Endodermal cell (in vitro differentiated cells): Measurements from ENCODE around the gene PRR36. TPM values are rescaled to one million over a fixed set of nuclear protein-coding genes. Genes with fewer than 3 reads are reported as not detected.

Source experiments
- DNase-seq: peaks from one replicate; pipeline ENCODE4 v3.0.0-alpha.2; 2017
- H3K27ac ChIP-seq: 2 replicates; pipeline ENCODE4 v1.5.1; 2013; ENCODE audit warnings: mild to moderate bottlenecking, low read depth, low read length, moderate library complexity
- H3K27me3 ChIP-seq: 2 replicates; pipeline ENCODE4 v1.6.1; 2013; ENCODE audit warnings: mild to moderate bottlenecking, low read length, moderate library complexity; ENCODE audit not compliant: insufficient read depth, control insufficient read depth, poor library complexity, severe bottlenecking
- H3K36me3 ChIP-seq: 2 replicates; pipeline ENCODE4 v1.7.0; 2013; ENCODE audit warnings: mild to moderate bottlenecking, low read length, moderate library complexity; ENCODE audit not compliant: control insufficient read depth, insufficient read depth
- H3K4me1 ChIP-seq: one replicate; pipeline ENCODE4 v1.7.0; 2013; ENCODE audit warnings: low read length; ENCODE audit not compliant: control insufficient read depth, insufficient read depth
- H3K4me3 ChIP-seq: 2 replicates; pipeline ENCODE4 v1.5.1; 2013; ENCODE audit warnings: mild to moderate bottlenecking, low read length, moderate library complexity
- H3K9ac ChIP-seq: 2 replicates; pipeline ENCODE4 v1.6.1; 2013; ENCODE audit warnings: mild to moderate bottlenecking, low read length, moderate library complexity; ENCODE audit not compliant: poor library complexity, severe bottlenecking; ENCODE audit errors: extremely low read depth
- H3K9me3 ChIP-seq: 2 replicates; pipeline ENCODE4 v1.6.1; 2013; ENCODE audit warnings: mild to moderate bottlenecking, low read length, moderate library complexity; ENCODE audit not compliant: control insufficient read depth
- H3K27ac Mint-ChIP-seq: 2 replicates; pipeline ENCODE4 v1.8.0; 2020; ENCODE audit warnings: mixed read lengths
- H3K27me3 Mint-ChIP-seq: 2 replicates; pipeline ENCODE4 v1.8.0; 2021; ENCODE audit warnings: mild to moderate bottlenecking, mixed read lengths; ENCODE audit not compliant: insufficient read depth
- H3K36me3 Mint-ChIP-seq: 2 replicates; pipeline ENCODE4 v1.8.0; 2020; ENCODE audit warnings: low read depth, mixed read lengths
- H3K4me1 Mint-ChIP-seq: 2 replicates; pipeline ENCODE4 v1.8.0; 2020; ENCODE audit warnings: mixed read lengths
- H3K4me3 Mint-ChIP-seq: 2 replicates; pipeline ENCODE4 v1.8.0; 2020; ENCODE audit warnings: mild to moderate bottlenecking, moderate library complexity, mixed read lengths
- H3K9me3 Mint-ChIP-seq: 2 replicates; pipeline ENCODE4 v1.8.0; 2020; ENCODE audit warnings: mild to moderate bottlenecking, mixed read lengths
- CTCF ChIP-seq: fragments of 200-600 bp; sonication (generic); conservative IDR thresholded peaks from 2 replicates; pipeline ENCODE4 v1.5.0; 2021; ENCODE audit warnings: antibody characterized with exemption, mild to moderate bottlenecking
- WGBS, 2 experiments: methylation state at CpG; one replicate each; pipeline versions ENCODE4 v1.1.5 to v1.1.7; 2013; ENCODE audit warnings: missing lambda C conversion rate in 2 of 2, mixed read lengths in 1 of 2; ENCODE audit not compliant: insufficient coverage in 1 of 2, insufficient read length in 1 of 2; 5-methylcytosine and 5-hydroxymethylcytosine counted together
- total RNA-seq, 2 donors: library from RNA; stranded (reverse); fragmentation: NEBNext Ultra II Directional in 1 of 2; extraction: Animal tissue kit (Norgen Biotek cat#: 25700) in 1 of 2; gene quantifications; 2 replicates in 1 of 2; 3 replicates in 1 of 2; pipeline ENCODE4 v1.2.1, GENCODE V29; 2021

Gene PRR36
- total RNA-seq, 2 donors from 2014 or later = 9.5 to 20.2 TPM

GRCh38 chr19:7904074-7905020 lies 30.2 kb upstream of the PRR36 start:
- Mint-ChIP-seq H3K27ac (peak overlapping the region; percentile 91), H3K4me3 (peak overlapping the region; percentile 81), H3K9me3 (no peaks in the 10 kb centered on the region), H3K36me3 (peaks cover 7% of the 10 kb centered on the region), H3K4me1 (peaks cover 11% of the 10 kb centered on the region), H3K27me3 (no peaks in the 10 kb centered on the region)
- no peak for TF ChIP-seq CTCF
- no peaks in the 10 kb centered on the region for H3K27me3 ChIP-seq
- 14 to 30% methylated on average over 12 to 58 of the region's 68 CpGs for WGBS, 2 experiments
- peak; percentile 74 for DNase-seq
- H3K9me3 ChIP-seq = no peaks in the 10 kb centered on the region
- no peak overlapping the region for H3K27ac ChIP-seq
- H3K36me3 ChIP-seq = peaks cover 15% of the 10 kb centered on the region
- H3K4me1 ChIP-seq = no peaks in the 10 kb centered on the region
- H3K4me3 ChIP-seq = peak overlapping the region; percentile 91
- peak overlapping the region; percentile 66 for H3K9ac ChIP-seq

- Histone ChIP-seq H3K9me3 (no peaks in the 10 kb centered on the region), H3K4me1 (no peaks in the 10 kb centered on the region), H3K4me3 (peak within 1 kb of the TSS; percentile 91), H3K27me3 (no peaks in the 10 kb centered on the region), H3K36me3 (peaks cover 15% of the 10 kb centered on the region), H3K27ac (peak within 1 kb of the TSS; percentile 80), H3K9ac (peak within 1 kb of the TSS; percentile 82)
- peak within 1 kb of the TSS; percentile 91 for H3K27ac Mint-ChIP-seq
- H3K36me3 Mint-ChIP-seq = peaks cover 11% of the 10 kb centered on the region
- H3K9me3 Mint-ChIP-seq = no peaks in the 10 kb centered on the region
- H3K4me1 Mint-ChIP-seq = peaks cover 11% of the 10 kb centered on the region
- peak; percentile 100 for DNase-seq
- WGBS, 2 experiments = 0 to 1% methylated on average over 37 to 89 of the region's 89 CpGs
- H3K27me3 Mint-ChIP-seq = no peaks in the 10 kb centered on the region
- peak; percentile 68 for TF ChIP-seq CTCF
- H3K4me3 Mint-ChIP-seq = peak within 1 kb of the TSS; percentile 81
Measured at GRCh38 chr19:7903244-7904073, 29.3 kb upstream of the PRR36 start, which contains the start of gene MAP2K7. Gene MAP2K7 (plus strand): TSS chr19:7903877. CDS start chr19:7903945, 68 bp downstream.

GRCh38 chr19:7902796-7903243 lies 28.6 kb upstream of the PRR36 start:
- H3K4me1 Mint-ChIP-seq = peaks cover 11% of the 10 kb centered on the region
- peaks cover 11% of the 10 kb centered on the region for H3K36me3 Mint-ChIP-seq
- peak overlapping the region; percentile 91 for H3K27ac Mint-ChIP-seq
- H3K4me3 Mint-ChIP-seq = peak overlapping the region; percentile 81
- 60 to 70% methylated on average over 20 of the region's 20 CpGs for WGBS, 2 experiments
- Histone ChIP-seq H3K4me1 (no peaks in the 10 kb centered on the region), H3K27ac (peak overlapping the region; percentile 80), H3K9ac (peak overlapping the region; percentile 82), H3K36me3 (peaks cover 15% of the 10 kb centered on the region), H3K4me3 (peak overlapping the region; percentile 88), H3K9me3 (no peaks in the 10 kb centered on the region), H3K27me3 (no peaks in the 10 kb centered on the region)
- H3K27me3 Mint-ChIP-seq = no peaks in the 10 kb centered on the region
- peak; percentile 65 for DNase-seq
- H3K9me3 Mint-ChIP-seq = no peaks in the 10 kb centered on the region
- TF ChIP-seq CTCF = no peak
